ENCODE measurements around the gene NME3.

Gene NME3

GRCh38 chr16:1794908-1795666, 23.7 kb upstream of the NME3 start:
- ATAC-seq (ENCODE audit: low read depth) (no peak), DNase-seq (ENCODE audit: low spot score) (no peak)
- Histone ChIP-seq H3K36me3 (ENCODE audit: low read depth) (no peaks in the 10 kb centered on the region), H3K9me3 (ENCODE audit: severe bottlenecking) (peaks cover 8% of the 10 kb centered on the region), H3K27ac (ENCODE audit: poor library complexity, severe bottlenecking) (no peak overlapping the region), H3K4me3 (ENCODE audit: severe bottlenecking) (no peak overlapping the region), H3K4me1 (ENCODE audit: insufficient read depth, poor library complexity, severe bottlenecking) (no peaks in the 10 kb centered on the region), H3K27me3 (ENCODE audit: insufficient read depth, poor library complexity, severe bottlenecking) (no peaks in the 10 kb centered on the region)
- TF ChIP-seq, protein P1, sequence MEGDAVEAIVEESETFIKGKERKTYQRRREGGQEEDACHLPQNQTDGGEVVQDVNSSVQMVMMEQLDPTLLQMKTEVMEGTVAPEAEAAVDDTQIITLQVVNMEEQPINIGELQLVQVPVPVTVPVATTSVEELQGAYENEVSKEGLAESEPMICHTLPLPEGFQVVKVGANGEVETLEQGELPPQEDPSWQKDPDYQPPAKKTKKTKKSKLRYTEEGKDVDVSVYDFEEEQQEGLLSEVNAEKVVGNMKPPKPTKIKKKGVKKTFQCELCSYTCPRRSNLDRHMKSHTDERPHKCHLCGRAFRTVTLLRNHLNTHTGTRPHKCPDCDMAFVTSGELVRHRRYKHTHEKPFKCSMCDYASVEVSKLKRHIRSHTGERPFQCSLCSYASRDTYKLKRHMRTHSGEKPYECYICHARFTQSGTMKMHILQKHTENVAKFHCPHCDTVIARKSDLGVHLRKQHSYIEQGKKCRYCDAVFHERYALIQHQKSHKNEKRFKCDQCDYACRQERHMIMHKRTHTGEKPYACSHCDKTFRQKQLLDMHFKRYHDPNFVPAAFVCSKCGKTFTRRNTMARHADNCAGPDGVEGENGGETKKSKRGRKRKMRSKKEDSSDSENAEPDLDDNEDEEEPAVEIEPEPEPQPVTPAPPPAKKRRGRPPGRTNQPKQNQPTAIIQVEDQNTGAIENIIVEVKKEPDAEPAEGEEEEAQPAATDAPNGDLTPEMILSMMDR (IDR thresholded peaks at IDR 0.05; ENCODE audit: poor library complexity, severe bottlenecking): no peak

DNA sequence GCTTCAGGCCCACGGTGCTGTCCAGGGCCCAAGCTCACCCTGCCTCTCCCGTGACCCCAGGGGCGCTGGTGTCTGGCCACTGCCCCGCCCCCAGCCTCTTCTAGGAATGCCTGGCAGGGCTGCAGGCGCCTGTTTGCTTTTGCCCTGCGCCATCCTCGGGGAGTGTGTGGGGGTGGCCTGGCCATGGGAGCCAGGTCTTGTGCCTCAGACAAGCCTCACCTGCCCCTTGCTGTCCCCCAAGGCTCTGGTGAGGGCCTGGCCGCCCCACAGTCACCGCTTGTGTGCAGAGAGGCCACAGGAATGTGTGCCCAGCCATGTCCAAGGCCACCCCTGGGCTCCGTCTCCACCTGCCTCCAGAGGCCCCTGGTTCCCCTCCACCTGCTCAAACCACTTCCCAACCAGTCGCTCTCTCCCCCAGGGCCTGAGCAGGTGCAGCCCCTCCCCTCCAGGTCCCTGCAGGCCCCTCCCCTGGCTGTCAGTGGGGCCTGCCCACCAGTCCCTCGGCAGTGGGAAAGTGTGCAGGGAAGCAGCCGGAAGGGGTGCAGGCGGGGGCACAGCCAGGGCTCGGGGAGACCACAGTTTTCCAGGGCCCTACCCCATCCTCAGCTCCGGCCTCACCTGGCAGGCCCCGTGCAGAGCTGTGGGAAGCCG, 23.0 kb upstream of the NME3 start:
- TF ChIP-seq, protein P1 (IDR thresholded peaks at IDR 0.05; ENCODE audit: poor library complexity, severe bottlenecking): no peak
- Histone ChIP-seq H3K9me3 (ENCODE audit: severe bottlenecking) (peaks cover 8% of the 10 kb centered on the region), H3K4me3 (ENCODE audit: severe bottlenecking) (no peak overlapping the region), H3K36me3 (ENCODE audit: low read depth) (peaks cover 5% of the 10 kb centered on the region), H3K4me1 (ENCODE audit: insufficient read depth, poor library complexity, severe bottlenecking) (no peaks in the 10 kb centered on the region), H3K27ac (ENCODE audit: poor library complexity, severe bottlenecking) (no peak overlapping the region), H3K27me3 (ENCODE audit: insufficient read depth, poor library complexity, severe bottlenecking) (no peaks in the 10 kb centered on the region)
- peak; percentile 63 for DNase-seq (ENCODE audit: low spot score)
- ATAC-seq (ENCODE audit: low read depth): peak; percentile 10; the same call in 1 of the 3 replicates

DNA sequence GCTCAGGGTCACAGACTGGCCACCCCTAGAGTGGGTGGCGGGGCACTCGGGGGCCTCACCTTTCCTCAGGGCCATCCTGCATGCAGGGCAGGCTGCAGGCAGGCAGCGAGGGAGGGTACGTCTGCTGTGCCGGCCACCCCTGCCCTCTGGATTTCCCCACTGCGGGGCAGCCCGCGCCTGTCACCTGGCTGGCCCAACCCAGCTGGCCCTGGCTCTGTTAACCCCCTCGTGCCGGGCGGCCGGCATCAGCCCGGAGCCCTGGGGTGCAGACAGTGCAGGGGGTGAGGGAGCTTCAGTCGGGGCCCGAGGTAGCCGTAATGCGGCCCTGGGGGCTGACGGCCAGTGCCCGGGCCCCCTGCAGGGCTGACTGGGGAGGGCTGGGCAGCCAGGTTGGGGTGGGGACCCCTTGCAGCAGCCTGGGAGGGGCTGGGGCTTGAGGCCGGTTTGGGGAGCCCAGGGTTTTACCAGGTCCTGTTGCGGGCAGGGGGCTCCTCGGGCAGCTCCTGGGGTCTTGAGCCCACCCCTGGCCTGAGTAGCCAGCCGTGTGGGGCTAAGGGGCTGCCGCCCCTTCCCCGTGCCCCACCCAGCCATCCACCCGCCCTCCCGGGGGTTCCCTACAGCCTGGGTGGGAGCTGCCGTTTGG, 22.4 kb upstream of the NME3 start, which contains the start of gene IGFALS:
TSS of gene IGFALS (minus strand) at position 128 of the 643 bp plus-strand sequence. CDS start at position 75, 53 bp downstream.
- Histone ChIP-seq H3K9me3 (ENCODE audit: severe bottlenecking) (peaks cover 8% of the 10 kb centered on the region), H3K27me3 (ENCODE audit: insufficient read depth, poor library complexity, severe bottlenecking) (no peaks in the 10 kb centered on the region), H3K4me3 (ENCODE audit: severe bottlenecking) (no peak within 1 kb of the TSS), H3K36me3 (ENCODE audit: low read depth) (peaks cover 12% of the 10 kb centered on the region), H3K27ac (ENCODE audit: poor library complexity, severe bottlenecking) (no peak within 1 kb of the TSS), H3K4me1 (ENCODE audit: insufficient read depth, poor library complexity, severe bottlenecking) (no peaks in the 10 kb centered on the region)
- TF ChIP-seq, protein P1 (IDR thresholded peaks at IDR 0.05; ENCODE audit: poor library complexity, severe bottlenecking): no peak
- ATAC-seq (ENCODE audit: low read depth): peak; percentile 22; the same call in 1 of the 3 replicates
- DNase-seq (ENCODE audit: low spot score): no peak

GRCh38 chr16:1792836-1793577, 21.7 kb upstream of the NME3 start:
- Histone ChIP-seq H3K9me3 (ENCODE audit: severe bottlenecking) (peaks cover 5% of the 10 kb centered on the region), H3K27ac (ENCODE audit: poor library complexity, severe bottlenecking) (no peak overlapping the region), H3K4me1 (ENCODE audit: insufficient read depth, poor library complexity, severe bottlenecking) (no peaks in the 10 kb centered on the region), H3K36me3 (ENCODE audit: low read depth) (peaks cover 17% of the 10 kb centered on the region), H3K4me3 (ENCODE audit: severe bottlenecking) (no peak overlapping the region), H3K27me3 (ENCODE audit: insufficient read depth, poor library complexity, severe bottlenecking) (no peaks in the 10 kb centered on the region)
- TF ChIP-seq, protein P1 (IDR thresholded peaks at IDR 0.05; ENCODE audit: poor library complexity, severe bottlenecking): no peak
- ATAC-seq (ENCODE audit: low read depth) (no peak), DNase-seq (ENCODE audit: low spot score) (peak; percentile 66)

Measured in RWPE2 (cell line).